Kidney epithelial cell (primary cell): Measurements from ENCODE around the gene CHST3. TPM values are rescaled to one million over a fixed set of nuclear protein-coding genes. Genes with fewer than 3 reads are reported as not detected.

Experiments
- DNase-seq: peaks from one replicate; pipeline ENCODE4 v3.0.0-alpha.2; 2010; ENCODE audit warnings: low read depth
- H3K27me3 ChIP-seq: 2 replicates; pipeline ENCODE4 v1.6.0; 2011; ENCODE audit warnings: low read length; ENCODE audit not compliant: control insufficient read depth, insufficient read depth
- H3K36me3 ChIP-seq: 2 replicates; pipeline ENCODE4 v1.5.1; 2011; ENCODE audit warnings: low read length; ENCODE audit not compliant: control insufficient read depth, insufficient read depth
- H3K4me3 ChIP-seq: 2 replicates; pipeline ENCODE4 v1.5.1; 2011; ENCODE audit warnings: low read depth, mild to moderate bottlenecking, control low read depth, low read length
- CTCF ChIP-seq: IDR thresholded peaks from 2 replicates; pipeline ENCODE4 v1.5.1; 2011; ENCODE audit warnings: mild to moderate bottlenecking, moderate library complexity, low read length, control low read depth, inconsistent platforms; ENCODE audit not compliant: insufficient read depth, poor library complexity, severe bottlenecking
- total RNA-seq: library from RNA; depleted of rRNA; stranded (reverse); fragments of >200 nt; gene quantifications from 2 replicates; pipeline ENCODE4 v1.2.3, GENCODE V29; 2015

Gene CHST3
- total RNA-seq, 1 donor from 2014 or later = 48.6 TPM

GRCh38 chr10:71989661-71990454 is 25.7 kb downstream of the CHST3 start:
- Histone ChIP-seq H3K36me3 (no peaks in the 10 kb centered on the region), H3K27me3 (no peaks in the 10 kb centered on the region), H3K4me3 (no peak overlapping the region)
- DNase-seq = no peak
- no peak for TF ChIP-seq CTCF

DNA sequence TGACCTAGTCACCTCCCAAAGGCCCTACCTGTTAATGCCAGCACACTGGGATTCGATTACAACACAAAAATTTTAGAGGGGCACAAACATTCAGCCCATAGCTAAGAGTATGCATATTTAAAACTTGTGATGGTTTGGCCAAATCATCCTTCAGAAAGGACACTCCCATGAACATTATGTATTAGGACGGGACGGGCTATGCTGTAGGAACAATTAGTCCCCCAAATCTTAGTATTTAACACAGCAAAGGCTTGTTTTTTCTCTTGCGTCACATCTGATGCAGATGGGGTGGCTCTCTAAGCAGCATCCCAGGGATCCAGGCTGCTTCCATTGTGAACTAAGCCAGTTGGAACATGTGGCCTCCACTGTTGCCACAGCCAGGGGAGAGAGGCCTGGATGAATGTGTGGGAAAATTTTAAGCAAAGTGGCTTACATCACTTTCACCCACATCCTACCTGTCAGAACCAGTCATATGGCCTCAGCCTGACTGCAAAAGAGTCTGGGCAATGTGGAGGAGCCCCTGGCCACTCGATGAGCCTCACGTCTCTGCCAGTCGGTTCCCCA is 26.6 kb downstream of the CHST3 start:
- no peak for TF ChIP-seq CTCF
- no peak for DNase-seq
- no peaks in the 10 kb centered on the region for H3K27me3 ChIP-seq
- no peak overlapping the region for H3K4me3 ChIP-seq
- H3K36me3 ChIP-seq = no peaks in the 10 kb centered on the region

DNA sequence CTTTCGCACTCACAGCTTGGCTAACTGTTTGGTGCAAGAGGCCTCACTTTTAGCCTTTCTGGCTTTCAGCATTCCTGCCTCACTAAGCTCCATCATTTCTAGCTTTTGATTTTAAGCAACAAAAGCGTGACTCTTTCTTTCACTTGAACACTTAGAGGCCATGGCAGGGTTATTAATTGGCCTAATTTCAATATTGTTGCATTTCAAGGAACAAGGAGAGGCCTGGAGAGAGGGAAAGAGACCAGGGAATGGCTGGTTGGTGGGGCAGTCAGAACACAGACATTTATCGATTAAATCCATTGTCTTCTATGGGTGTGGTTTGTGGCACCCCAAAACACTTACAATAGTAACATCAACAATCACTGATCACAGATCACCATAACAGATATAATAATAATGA is 31.3 kb downstream of the CHST3 start:
- Histone ChIP-seq H3K27me3 (no peaks in the 10 kb centered on the region), H3K4me3 (no peak overlapping the region), H3K36me3 (no peaks in the 10 kb centered on the region)
- no peak for DNase-seq
- TF ChIP-seq CTCF = no peak

- H3K36me3 ChIP-seq = no peaks in the 10 kb centered on the region
- H3K4me3 ChIP-seq = no peak overlapping the region
- no peaks in the 10 kb centered on the region for H3K27me3 ChIP-seq
- TF ChIP-seq CTCF = no peak
- DNase-seq = no peak
These were observed 31.8 kb downstream of the CHST3 start for GRCh38 chr10:71995887-71996575.

DNA sequence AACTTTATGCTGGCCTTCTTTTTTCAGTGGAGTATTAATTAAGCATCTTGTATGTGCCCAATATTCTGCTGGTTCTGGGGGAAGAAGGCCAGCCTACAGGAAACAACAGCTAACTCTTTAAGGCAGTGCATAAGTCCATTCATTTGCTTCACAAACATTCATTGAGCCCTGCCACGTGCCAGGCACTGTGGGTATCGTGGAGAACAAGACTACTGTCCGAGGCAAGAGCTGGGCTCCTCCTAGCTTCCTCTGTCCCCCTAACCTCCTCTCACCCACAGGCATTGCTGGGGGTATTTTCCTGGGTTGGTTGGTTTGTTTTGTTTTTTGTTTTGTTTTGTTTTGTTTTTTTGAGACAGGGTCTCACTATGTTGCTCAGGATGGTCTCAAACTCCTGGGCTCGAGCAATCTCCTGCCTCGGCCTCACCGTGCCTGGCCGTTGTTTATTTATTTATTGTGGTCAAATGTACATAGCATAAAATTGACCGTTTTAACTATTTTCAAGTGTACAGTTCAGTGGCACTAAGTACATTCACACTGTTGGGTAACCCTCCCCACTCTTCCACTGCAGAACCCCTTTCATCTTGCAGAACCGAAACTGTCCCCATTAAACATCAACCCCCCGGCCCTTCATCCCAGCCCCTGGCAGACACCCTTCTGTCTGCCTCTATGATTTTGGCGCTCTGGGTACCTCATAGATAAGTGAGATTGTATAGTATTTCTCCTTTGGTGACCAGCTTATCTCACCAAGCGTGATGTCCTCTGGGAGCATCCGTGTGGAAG is 32.6 kb downstream of the CHST3 start:
- Histone ChIP-seq H3K36me3 (no peaks in the 10 kb centered on the region), H3K4me3 (no peak overlapping the region), H3K27me3 (no peaks in the 10 kb centered on the region)
- no peak for TF ChIP-seq CTCF
- no peak for DNase-seq
